Trophoblast cell (in vitro differentiated cells and primary cell): ENCODE measurements around the gene TMEM120B.
A peak's percentile ranks its signal among the peaks of the same experiment; 100 is the strongest.
"Not testable (repeated sequence)": the region's sequence is repeated elsewhere in the genome, so short reads cannot be mapped to it uniquely, and the experiment has no call there.

Experiments used
- DNase-seq, 2 donors: peaks; one replicate each; pipeline ENCODE4 v3.0.0-alpha.2; 2016
- H2AFZ ChIP-seq: 2 replicates; pipeline ENCODE4 v1.6.1; 2013; ENCODE audit warnings: low read length, moderate library complexity, mild to moderate bottlenecking; ENCODE audit not compliant: insufficient read depth, poor library complexity
- H2AK5ac ChIP-seq: 2 replicates; pipeline ENCODE4 v1.6.1; 2013; ENCODE audit warnings: mild to moderate bottlenecking, low read length
- H2BK120ac ChIP-seq: 2 replicates; pipeline ENCODE4 v1.6.1; 2013; ENCODE audit warnings: low read length, mild to moderate bottlenecking, moderate library complexity; ENCODE audit not compliant: insufficient read depth, poor library complexity
- H2BK12ac ChIP-seq: 2 replicates; pipeline ENCODE4 v1.6.1; 2013; ENCODE audit warnings: mild to moderate bottlenecking, low read length, moderate library complexity
- H2BK5ac ChIP-seq: 2 replicates; pipeline ENCODE4 v1.6.1; 2013; ENCODE audit warnings: low read length, low read depth, moderate library complexity, mild to moderate bottlenecking; ENCODE audit not compliant: poor library complexity
- H3K14ac ChIP-seq: 2 replicates; pipeline ENCODE4 v1.6.1; 2013; ENCODE audit warnings: mild to moderate bottlenecking, low read length
- H3K18ac ChIP-seq: 2 replicates; pipeline ENCODE4 v1.6.1; 2013; ENCODE audit warnings: mild to moderate bottlenecking, low read length
- H3K23ac ChIP-seq: 2 replicates; pipeline ENCODE4 v1.6.1; 2013; ENCODE audit warnings: low read length
- H3K27ac ChIP-seq: 2 replicates; pipeline ENCODE4 v1.5.1; 2013; ENCODE audit warnings: low read depth, mild to moderate bottlenecking, inconsistent platforms, low read length, moderate library complexity
- H3K27me3 ChIP-seq: 2 replicates; pipeline ENCODE4 v1.6.1; 2013; ENCODE audit warnings: inconsistent platforms, mild to moderate bottlenecking, low read length, moderate library complexity; ENCODE audit not compliant: insufficient read depth
- H3K36me3 ChIP-seq, 2 experiments: 1 replicate in 1 of 2; 2 replicates in 1 of 2; pipeline ENCODE4 v1.6.1; 2013; ENCODE audit warnings: low read length in 2 of 2, mild to moderate bottlenecking in 2 of 2, moderate library complexity in 1 of 2; ENCODE audit not compliant: insufficient read depth in 2 of 2, control insufficient read depth in 1 of 2
- H3K4ac ChIP-seq: 2 replicates; pipeline ENCODE4 v1.6.1; 2013; ENCODE audit warnings: low read depth, mild to moderate bottlenecking, low read length, moderate library complexity
- H3K4me1 ChIP-seq, 2 experiments: 1 replicate in 1 of 2; 2 replicates in 1 of 2; pipeline ENCODE4 v1.6.1; 2013; ENCODE audit warnings: low read length in 2 of 2, mild to moderate bottlenecking in 2 of 2, moderate library complexity in 1 of 2; ENCODE audit not compliant: insufficient read depth in 2 of 2, control insufficient read depth in 1 of 2
- H3K4me2 ChIP-seq: 2 replicates; pipeline ENCODE4 v1.6.1; 2013; ENCODE audit warnings: inconsistent platforms, mild to moderate bottlenecking, low read length, moderate library complexity
- H3K4me3 ChIP-seq: 2 replicates; pipeline ENCODE4 v1.5.1; 2013; ENCODE audit warnings: mild to moderate bottlenecking, low read depth, low read length, inconsistent platforms
- H3K79me1 ChIP-seq: one replicate; pipeline ENCODE4 v1.6.1; 2013; ENCODE audit warnings: low read length
- H3K79me2 ChIP-seq: 2 replicates; pipeline ENCODE4 v1.6.1; 2013; ENCODE audit warnings: low read length, mild to moderate bottlenecking; ENCODE audit not compliant: control insufficient read depth, insufficient read depth, poor library complexity
- H3K9ac ChIP-seq: 2 replicates; pipeline ENCODE4 v1.6.1; 2013; ENCODE audit warnings: mild to moderate bottlenecking, low read length
- H3K9me3 ChIP-seq: 2 replicates; pipeline ENCODE4 v1.6.1; 2013; ENCODE audit warnings: low read depth, mild to moderate bottlenecking, control low read depth, inconsistent platforms, low read length; ENCODE audit not compliant: insufficient read depth
- H4K12ac ChIP-seq: 2 replicates; pipeline ENCODE4 v1.6.1; 2013; ENCODE audit warnings: low read depth, mild to moderate bottlenecking, low read length, moderate library complexity
- H4K8ac ChIP-seq: 2 replicates; pipeline ENCODE4 v1.6.1; 2013; ENCODE audit warnings: low read depth, mild to moderate bottlenecking, low read length, moderate library complexity
- H4K91ac ChIP-seq: one replicate; pipeline ENCODE4 v1.6.1; 2013; ENCODE audit warnings: low read depth, mild to moderate bottlenecking, low read length, moderate library complexity
- WGBS: extraction: QIAGEN DNeasy Blood & Tissue Kit; methylation state at CpG from one replicate; pipeline ENCODE4 v1.1.7; 2013; ENCODE audit warnings: missing lambda C conversion rate; ENCODE audit not compliant: insufficient read length, insufficient coverage; ENCODE audit errors: extremely low coverage; 5-methylcytosine and 5-hydroxymethylcytosine counted together

The TMEM120B gene

GRCh38 chr12:121713257-121713777, 765 bp downstream of the TMEM120B start:
- H2AFZ ChIP-seq, result peak overlapping the region; percentile 91
- no peak overlapping the region for H2BK12ac ChIP-seq
- peak overlapping the region; percentile 55 for H2AK5ac ChIP-seq
- peaks cover 8% of the 10 kb centered on the region for H3K79me2 ChIP-seq
- no peak overlapping the region for H3K23ac ChIP-seq
- H3K14ac ChIP-seq, result peak overlapping the region; percentile 10
- H4K12ac ChIP-seq, result no peak overlapping the region
- no peak overlapping the region for H2BK5ac ChIP-seq
- H3K36me3 ChIP-seq, result peaks cover 0 to 2% of the 10 kb centered on the region in 2 experiments
- H3K27ac ChIP-seq, result no peak overlapping the region
- H2BK120ac ChIP-seq, result peak overlapping the region; percentile 19
- no peaks in the 10 kb centered on the region for H3K27me3 ChIP-seq
- H3K18ac ChIP-seq, result peak overlapping the region; percentile 83
- peak overlapping the region; percentile 40 for H4K91ac ChIP-seq
- peaks cover 4% of the 10 kb centered on the region for H3K9me3 ChIP-seq
- H3K4me2 ChIP-seq, result peak overlapping the region; percentile 86
- peak overlapping the region; percentile 86 for H3K4me3 ChIP-seq
- H3K79me1 ChIP-seq, result peaks cover 14% of the 10 kb centered on the region
- peak in 1 of 2 donors; percentile 12 for DNase-seq
- peaks cover 10 to 22% of the 10 kb centered on the region in 2 experiments for H3K4me1 ChIP-seq
- WGBS, result no CpG with 5 or more reads among the region's 14 CpGs
- H3K4ac ChIP-seq, result peak overlapping the region; percentile 65
- H3K9ac ChIP-seq, result peak overlapping the region; percentile 15
- peak overlapping the region; percentile 52 for H4K8ac ChIP-seq

DNA sequence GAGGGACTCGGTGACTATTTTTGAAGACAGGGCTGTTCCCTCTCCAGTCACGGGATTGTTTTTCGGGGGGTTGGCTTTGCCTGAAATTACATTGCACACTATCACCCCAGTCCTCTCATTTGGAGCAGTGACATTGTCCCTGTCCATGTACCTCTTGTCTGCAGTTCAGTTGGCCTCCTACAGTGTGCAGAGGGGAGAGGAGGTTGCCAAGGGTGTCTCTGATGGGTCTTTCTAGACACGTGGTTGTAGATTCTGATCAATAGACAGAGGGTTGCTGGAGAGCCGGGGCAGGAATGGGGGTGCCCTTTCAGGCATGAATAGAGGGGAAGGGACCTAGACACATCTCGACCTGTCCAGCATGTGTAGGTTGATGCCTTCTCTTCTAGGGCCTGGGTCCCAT, 1.2 kb downstream of the TMEM120B start:
- Histone ChIP-seq H3K9me3 (peaks cover 4% of the 10 kb centered on the region), H3K4me2 (peak overlapping the region; percentile 86), H2BK5ac (no peak overlapping the region), H3K4me3 (no peak overlapping the region), H3K14ac (no peak overlapping the region), H4K12ac (no peak overlapping the region), H2BK12ac (no peak overlapping the region), H3K27me3 (no peaks in the 10 kb centered on the region), H3K23ac (no peak overlapping the region), H4K91ac (peak overlapping the region; percentile 28), H3K36me3 (peaks cover 0 to 2% of the 10 kb centered on the region in 2 experiments), H3K79me1 (peaks cover 14% of the 10 kb centered on the region), H3K4ac (peak overlapping the region; percentile 65), H3K27ac (no peak overlapping the region), H2BK120ac (no peak overlapping the region), H3K79me2 (peaks cover 8% of the 10 kb centered on the region), H3K4me1 (peaks cover 10 to 24% of the 10 kb centered on the region in 2 experiments), H2AK5ac (peak overlapping the region; percentile 12), H3K9ac (no peak overlapping the region), H3K18ac (peak overlapping the region; percentile 83), H2AFZ (no peak overlapping the region), H4K8ac (no peak overlapping the region)
- WGBS, result no CpG with 5 or more reads among the region's 6 CpGs
- DNase-seq, result peak in 1 of 2 donors; percentile 9

DNA sequence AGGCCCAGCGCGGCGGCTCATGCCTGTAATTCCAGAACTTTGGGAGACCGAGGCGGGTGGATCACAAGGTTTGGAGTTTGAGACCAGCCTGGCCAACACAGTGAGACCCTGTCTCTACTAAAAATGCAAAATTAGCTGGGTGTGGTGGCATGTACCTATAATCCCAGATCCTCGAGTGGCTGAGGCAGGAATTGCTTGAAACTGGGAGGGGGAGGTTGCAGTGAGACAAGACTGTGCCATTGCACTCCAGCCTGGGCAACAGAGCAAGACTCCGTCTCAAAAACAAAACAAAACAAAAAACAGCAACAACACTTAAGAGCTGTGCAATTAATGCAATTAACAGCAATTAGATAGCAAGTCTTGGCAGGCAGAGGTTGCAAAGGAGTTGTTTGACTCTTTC, 2.5 kb downstream of the TMEM120B start:
- not testable (repeated sequence) for H3K4me3 ChIP-seq, H3K14ac ChIP-seq, H2BK120ac ChIP-seq, H3K27ac ChIP-seq, H2AFZ ChIP-seq, H3K27me3 ChIP-seq, H4K91ac ChIP-seq, H3K36me3 ChIP-seq, DNase-seq, H3K9me3 ChIP-seq, H3K4me2 ChIP-seq, H2BK5ac ChIP-seq, H3K79me2 ChIP-seq, H4K8ac ChIP-seq, H3K4ac ChIP-seq, H2BK12ac ChIP-seq, H3K18ac ChIP-seq, H4K12ac ChIP-seq, H2AK5ac ChIP-seq, H3K9ac ChIP-seq, H3K23ac ChIP-seq
- no CpG with 5 or more reads among the region's 7 CpGs for WGBS
- Histone ChIP-seq H3K4me1 (peaks cover 13 to 31% of the 10 kb centered on the region in 2 experiments), H3K79me1 (peaks cover 14% of the 10 kb centered on the region)

- Histone ChIP-seq H2BK5ac (no peak overlapping the region), H3K18ac (no peak overlapping the region), H3K4me3 (no peak overlapping the region), H4K91ac (no peak overlapping the region), H2AFZ (no peak overlapping the region), H2BK120ac (no peak overlapping the region), H2AK5ac (no peak overlapping the region), H3K4me2 (no peak overlapping the region), H4K8ac (no peak overlapping the region), H3K36me3 (peaks cover 0 to 2% of the 10 kb centered on the region in 2 experiments), H3K9ac (no peak overlapping the region), H3K23ac (no peak overlapping the region), H3K27me3 (no peaks in the 10 kb centered on the region), H4K12ac (no peak overlapping the region), H3K4me1 (peaks cover 20 to 38% of the 10 kb centered on the region in 2 experiments), H3K79me2 (peaks cover 8% of the 10 kb centered on the region), H3K4ac (no peak overlapping the region), H3K79me1 (peaks cover 13% of the 10 kb centered on the region), H3K27ac (no peak overlapping the region), H3K14ac (no peak overlapping the region), H2BK12ac (no peak overlapping the region), H3K9me3 (peaks cover 2% of the 10 kb centered on the region)
- no CpG with 5 or more reads among the region's 6 CpGs for WGBS
- DNase-seq, result no peak
These were observed 3.4 kb downstream of the TMEM120B start for GRCh38 chr12:121715862-121716435.
